Stimulated activated CD8-positive, alpha-beta memory T cell treated with anti-CD3 and anti-CD28 coated beads, Interleukin-4, amount 100 ng/mL, for 4 hours (primary cell): ENCODE measurements around the gene ENAM.
"Not testable (repeated sequence)": the region's sequence is repeated elsewhere in the genome, so short reads cannot be mapped to it uniquely, and the experiment has no call there.

Source experiments
- DNase-seq, 2 donors: peaks; one replicate each; pipeline ENCODE4 v3.0.0-alpha.2; 2020; ENCODE audit warnings: low read depth in 2 of 2, low spot score in 1 of 2

The ENAM gene

DNA sequence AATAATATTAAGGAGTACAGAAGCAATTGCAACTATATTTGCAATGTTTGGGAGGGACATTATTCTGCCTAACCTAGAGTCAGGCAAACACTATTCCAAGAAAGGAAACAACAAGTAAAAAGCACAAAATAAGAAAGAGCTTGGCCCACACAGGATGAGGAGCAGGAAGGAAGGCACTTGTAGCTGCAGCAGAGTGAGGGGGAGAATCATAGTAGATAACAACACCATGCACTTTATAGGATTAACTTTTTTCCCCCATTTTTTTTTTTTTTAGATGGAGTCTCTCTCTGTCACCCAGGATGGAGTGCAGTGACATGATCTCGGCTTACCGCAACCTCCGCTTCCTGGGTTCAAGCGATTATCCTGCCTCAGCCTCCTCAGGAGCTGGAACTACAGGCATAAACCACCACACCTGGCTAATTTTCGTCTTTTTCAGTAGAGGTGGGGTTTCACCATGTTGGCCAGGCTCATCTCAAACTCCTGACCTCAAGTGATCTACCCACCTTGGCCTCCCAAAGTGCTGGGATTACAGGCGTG lies 48.1 kb downstream of the ENAM start:
- DNase-seq, result no peak

DNA sequence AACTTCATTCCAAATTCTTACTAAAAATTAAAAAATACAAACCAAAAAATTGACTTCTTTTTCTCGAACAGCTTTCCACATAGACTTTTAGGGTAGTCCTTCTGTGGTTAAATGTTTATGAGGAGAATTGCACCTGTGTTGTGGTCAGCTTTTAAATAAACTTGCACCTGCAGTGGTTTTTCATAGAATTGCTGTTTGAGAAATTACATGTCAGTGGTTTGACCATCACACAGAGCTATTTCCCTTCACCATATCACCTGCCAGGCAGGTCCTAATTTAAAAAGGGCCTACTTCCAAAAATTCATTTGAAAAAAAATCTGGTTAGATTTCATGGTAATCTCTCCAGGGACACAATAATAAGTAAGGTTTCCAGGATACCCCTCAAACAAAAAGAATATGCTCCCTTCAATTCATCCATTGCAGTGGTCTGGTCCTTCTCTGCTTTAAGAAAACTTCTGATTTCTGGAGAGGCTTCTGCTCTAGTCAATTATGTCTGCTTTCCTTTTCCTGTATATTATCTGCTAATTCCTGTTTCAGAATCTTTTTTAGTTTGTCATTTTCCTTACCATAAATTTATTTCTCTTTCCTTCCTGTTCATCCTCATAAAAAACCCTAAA lies 49.9 kb downstream of the ENAM start:
- DNase-seq, result no peak

DNA sequence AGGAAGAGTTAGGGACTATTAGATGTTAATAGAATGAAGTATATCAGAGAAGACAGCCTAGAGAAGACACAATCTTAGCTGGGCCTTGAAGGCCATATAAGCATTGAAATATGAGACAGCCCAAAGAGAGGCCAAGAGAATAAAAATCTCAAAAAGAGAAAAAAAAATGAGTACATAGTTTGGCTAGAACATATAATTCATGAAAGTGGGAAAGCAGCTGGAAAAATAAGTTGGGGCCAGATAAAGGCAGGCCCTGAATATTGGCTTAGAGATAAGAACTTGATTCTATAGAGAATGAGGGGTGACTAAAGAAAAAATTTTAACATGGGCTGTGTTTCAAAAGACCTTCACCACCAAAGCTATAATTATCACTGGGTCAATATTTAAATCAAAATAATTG lies 52.4 kb downstream of the ENAM start:
- DNase-seq, result no peak

DNA sequence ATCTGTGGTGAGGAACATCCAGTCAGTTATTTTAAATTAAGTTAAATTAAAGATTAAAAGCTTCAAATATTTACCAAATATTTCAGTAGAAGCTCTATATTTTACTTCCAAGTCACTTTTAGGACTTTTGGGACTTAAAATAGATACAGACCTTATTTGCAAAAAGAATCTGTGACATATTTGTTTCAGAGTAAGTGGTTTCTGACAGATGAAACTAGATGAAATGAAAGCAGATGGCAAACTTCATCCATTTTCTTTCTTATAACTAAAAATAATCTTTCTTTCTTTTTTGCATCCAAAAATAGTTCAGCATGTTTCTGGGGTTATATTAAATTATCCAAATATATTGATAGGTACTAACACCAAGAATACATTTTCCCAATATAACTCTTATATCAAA lies 53.2 kb downstream of the ENAM start:
- no peak for DNase-seq

- DNase-seq, result not testable (repeated sequence)
These were observed 53.6 kb downstream of the ENAM start for GRCh38 chr4:70682142-70682541.

DNA sequence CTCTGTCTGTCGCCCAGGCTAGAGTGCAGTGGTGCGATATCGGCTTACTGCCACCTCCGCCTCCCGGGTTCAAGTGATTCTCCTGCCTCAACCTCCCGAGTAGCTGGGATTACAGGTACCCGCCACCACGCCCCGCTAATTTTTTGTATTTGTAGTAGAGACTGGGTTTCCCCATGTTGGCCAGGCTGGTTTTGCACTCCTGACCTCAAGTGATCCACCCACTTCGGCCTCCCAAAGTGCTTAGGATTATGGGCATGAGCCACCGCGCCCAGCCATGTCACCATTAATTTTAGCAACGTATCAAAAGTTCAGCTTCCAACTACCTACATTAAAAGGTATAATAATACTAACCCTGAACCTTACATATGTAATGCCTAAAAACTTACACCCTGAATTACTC lies 58.8 kb downstream of the ENAM start:
- peak in 1 of 2 donors; percentile 2 for DNase-seq

DNA sequence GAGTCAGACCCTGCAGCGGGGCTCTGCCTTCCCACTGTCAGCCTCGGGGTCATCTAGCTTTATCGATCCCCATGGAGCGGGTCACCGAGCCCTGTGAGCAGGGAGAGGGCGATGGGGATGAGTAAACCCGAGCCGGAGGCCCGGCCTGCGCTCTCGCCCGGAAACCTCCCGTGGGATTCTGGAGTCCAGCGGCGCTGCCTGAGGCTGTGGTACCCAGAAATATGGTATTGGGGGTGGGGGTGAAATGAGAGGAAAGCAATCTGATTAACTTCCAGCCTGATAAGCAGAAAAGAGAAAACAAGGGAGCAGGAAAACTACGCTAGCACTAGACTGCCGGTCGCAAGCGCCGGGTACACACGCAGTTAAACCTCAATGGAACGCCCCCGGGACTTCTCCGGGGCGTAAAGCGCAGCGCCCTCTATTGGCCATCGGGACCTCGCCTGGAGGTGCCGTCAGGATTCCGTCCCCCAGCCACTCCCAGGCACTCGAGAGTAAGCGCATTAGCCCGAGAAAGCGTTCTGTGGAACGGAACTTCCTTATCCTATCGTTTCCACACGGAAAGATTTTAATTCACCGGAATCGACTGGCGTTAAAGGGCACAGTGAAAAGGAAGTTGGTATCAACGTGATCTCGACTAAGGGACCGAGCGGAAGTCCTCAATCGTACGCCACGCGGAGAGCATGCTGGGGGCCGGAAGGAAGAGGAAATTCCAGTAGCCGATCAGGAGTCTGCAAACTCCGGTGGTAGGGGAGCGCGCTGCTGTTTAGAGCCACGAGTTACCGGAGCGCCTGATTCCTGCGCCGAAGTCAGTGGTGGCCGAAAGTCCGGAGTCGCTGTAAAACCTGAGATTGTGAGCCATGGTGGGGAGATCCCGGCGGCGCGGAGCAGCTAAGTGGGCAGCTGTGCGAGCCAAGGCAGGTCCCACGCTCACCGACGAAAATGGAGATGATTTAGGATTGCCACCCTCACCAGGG lies 59.6 kb downstream of the ENAM start, which contains the start of gene UTP3:
Gene UTP3 (plus strand): TSS at position 712 of the 974 bp plus-strand sequence. CDS start 146 bp downstream, at position 858.
- peak; percentile 83 to 88 for DNase-seq

DNA sequence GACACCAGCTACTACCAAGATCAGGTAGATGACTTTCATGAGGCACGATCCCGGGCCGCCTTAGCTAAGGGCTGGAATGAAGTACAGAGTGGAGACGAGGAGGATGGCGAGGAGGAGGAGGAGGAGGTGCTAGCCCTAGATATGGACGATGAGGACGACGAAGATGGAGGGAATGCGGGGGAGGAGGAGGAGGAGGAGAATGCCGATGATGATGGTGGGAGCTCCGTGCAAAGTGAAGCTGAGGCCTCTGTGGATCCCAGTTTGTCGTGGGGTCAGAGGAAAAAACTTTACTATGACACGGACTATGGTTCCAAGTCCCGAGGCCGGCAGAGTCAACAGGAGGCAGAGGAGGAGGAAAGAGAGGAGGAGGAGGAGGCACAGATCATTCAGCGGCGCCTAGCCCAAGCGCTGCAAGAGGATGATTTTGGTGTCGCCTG lies 60.3 kb downstream of the ENAM start:
- DNase-seq, result no peak

GRCh38 chr4:70691661-70692060 lies 63.1 kb downstream of the ENAM start:
- DNase-seq, result no peak

DNA sequence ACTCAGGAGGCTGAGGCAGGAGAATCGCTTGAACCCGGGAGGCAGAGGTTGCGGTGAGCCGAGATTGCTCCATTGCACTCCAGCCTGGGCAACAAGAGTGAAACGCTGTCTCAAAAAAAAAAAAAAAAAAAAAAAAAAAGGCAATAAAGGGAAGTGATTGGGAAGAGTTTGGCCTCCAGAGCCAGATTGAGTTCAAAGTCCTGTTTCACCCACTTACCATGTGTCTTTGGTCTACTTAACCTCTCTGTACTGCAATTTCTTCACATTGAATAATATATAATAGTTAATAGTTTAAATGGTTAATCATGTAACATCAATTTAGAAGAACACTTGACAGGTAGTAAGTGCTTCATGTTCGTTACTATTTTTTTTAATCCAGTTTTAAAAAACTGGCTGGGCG lies 66.1 kb downstream of the ENAM start:
- not testable (repeated sequence) for DNase-seq
